Stimulated activated CD8-positive, alpha-beta memory T cell treated with anti-CD3 and anti-CD28 coated beads, Interleukin-4, amount 100 ng/mL, for 48 hours (primary cell): ENCODE measurements around the gene CLSTN2.

ENCODE experiments used
- DNase-seq: peaks from one replicate; pipeline ENCODE4 v3.0.0-alpha.2; 2020

Gene CLSTN2

DNA sequence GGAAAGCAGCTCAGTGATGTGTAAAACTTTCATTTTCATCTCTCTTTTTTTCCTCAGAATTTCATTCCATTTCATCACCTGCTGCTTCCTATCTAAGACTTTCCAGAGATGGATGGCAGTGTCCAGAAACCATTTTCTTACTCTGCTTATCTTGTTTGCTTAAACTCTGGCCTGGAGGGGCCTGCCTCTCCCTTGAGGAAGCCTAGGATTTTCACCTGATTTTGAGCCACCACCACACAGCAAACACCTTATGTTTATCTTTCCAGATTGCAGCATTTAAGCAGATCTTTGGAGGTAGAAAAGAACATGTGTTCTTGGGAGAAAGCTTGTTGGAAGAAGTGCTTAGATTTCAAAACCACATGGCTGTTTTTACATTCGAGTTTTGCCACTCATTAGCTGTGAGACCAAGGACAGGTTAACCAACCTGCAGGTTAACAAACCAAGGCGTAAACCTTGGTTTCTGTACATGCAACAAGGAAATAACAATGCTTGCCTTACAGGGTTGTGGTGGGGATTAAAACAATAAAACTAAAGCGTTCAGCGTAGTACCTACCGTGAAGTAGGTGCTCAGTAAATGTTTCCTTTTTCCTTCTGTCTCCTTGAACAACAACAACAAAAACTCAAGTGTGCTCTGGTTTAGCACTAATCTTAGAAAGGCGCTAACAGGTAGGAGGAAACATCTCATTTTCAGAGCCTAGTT lies 120.3 kb downstream of the CLSTN2 start:
- DNase-seq: no peak

DNA sequence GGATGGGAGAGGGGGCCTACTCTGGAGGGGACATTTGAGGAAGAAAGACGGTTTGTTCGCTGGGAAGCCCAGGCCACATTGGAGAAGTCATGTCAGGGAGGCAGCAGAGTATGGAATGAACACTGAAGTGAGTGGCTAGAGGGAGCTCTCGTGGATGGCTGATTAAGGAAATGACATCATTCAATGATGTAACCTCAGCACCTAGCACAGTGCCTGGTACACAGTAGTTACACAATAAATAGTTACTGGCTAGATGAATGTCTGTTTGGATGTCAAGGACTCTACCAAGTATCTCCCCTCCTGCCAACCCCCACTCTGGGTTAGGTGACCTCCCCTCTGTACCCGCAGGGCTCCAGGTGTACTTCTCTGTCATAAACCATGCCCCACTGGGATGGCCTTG lies 121.1 kb downstream of the CLSTN2 start:
- DNase-seq: no peak

DNA sequence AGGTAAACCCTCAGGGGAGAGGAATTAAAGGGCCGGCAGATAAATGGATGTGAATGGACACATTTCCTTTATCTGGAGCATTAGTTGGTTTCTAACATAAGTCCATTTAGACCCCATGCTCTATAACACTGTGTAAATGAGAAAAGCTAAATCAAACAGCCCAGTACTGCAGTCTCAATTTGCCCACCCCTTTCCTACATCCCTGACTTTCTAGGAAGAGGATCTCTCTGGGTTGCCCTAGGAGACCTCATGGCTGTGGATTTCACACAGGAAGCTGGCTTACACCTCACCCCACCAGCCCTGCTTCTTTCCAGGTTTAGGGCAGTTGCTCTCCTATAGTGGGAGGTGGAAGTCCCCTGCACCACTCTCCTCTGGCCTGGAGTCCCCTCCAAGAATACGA lies 126.2 kb downstream of the CLSTN2 start:
- no peak for DNase-seq

DNA sequence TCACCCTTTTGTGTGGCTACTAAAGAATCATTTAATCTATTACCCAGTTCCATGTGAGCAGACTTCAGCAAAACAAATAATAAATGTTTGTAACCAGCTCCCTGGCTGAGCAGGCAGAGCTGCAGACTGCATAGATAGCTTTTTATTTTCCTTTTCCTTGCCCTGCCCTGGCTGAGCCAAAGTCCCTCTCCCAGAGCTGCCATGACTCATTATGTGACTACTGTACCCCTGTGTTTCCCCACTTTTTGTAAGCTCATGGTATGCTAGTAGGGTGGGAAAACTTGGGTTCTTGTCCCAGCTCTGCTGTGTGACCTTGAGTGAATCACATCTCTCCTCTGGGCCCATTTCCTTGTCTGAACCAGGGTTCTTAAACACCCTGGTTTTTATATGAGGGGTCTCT lies 127.5 kb downstream of the CLSTN2 start:
- DNase-seq: no peak

DNA sequence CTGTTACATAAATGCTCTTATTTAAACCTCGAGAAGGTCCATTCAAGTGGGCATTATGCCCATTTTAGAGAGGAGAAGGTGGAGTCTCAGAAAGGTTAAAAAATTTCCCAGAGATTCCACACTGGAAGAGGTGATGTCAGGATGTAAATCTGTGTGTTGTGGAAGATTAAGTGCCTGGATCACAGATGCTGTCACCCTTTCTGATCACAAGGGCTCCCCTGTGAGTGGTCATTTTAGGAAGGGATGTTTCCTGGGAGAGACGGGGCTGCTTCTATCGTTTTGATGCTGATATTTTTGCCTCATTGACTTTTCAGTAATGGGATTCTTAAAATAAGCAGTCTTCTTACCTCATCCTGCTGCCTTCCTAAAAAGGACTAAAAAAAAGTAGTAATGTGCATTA lies 132.5 kb downstream of the CLSTN2 start:
- DNase-seq: no peak

DNA sequence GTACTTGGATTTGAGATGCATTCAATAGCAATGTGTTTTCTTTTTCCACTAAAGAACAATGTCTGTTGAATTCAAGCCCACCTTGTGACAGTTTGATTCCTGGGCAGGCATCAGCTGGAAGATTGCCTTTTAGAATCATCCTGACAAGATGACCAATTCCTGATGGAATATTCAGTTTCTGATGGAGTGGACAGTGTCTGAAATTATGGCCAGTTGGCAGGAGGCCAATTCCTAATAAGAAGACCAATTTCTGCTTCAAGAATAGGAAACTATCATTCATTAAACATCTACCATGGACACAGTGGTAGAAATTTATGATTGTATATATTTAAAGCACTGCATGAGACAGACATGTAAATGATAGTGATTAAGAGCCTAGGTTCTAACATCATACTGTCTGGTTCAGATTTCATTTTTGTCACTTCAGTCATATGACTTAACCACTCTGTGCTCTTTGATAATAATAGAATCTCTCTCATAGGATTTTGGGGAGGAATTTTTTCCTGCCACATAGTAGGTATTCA lies 133.6 kb downstream of the CLSTN2 start:
- no peak for DNase-seq

DNA sequence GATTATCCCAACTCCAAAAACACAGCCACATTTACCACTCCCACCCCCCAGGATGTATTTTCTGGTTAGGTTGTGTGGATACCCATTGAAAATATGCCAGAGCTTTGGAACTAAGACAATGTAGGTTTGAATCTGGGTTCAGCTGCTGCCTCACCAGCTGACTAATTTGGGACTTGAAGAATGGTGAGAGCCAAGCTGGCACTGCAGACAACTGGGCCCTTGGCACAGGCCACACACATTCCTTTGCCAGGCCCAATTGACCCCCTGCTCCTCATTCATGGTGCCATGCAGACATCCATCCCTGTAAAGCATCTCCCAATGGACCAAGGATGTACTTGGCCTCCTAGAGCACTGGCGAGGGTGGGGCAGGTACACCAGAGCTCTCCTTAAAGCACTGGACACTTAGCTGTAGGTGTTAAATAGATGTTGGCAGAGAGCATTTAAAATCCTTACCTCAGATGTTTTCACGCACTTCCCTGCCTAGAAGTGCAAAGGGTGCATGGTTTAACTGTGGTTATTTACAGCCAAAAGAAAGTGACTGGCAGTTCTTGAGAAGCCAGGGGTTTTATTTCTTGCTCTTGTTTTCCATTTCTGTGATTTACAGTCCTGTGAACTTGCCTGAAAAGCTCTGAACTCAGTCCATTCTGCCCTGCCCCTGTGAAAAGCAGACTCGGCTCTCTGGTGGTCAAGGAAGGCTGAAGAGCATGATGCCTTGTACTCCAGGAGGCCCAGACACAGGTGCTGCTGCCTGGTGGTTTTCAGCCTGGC lies 138.5 kb downstream of the CLSTN2 start:
- no peak for DNase-seq

DNA sequence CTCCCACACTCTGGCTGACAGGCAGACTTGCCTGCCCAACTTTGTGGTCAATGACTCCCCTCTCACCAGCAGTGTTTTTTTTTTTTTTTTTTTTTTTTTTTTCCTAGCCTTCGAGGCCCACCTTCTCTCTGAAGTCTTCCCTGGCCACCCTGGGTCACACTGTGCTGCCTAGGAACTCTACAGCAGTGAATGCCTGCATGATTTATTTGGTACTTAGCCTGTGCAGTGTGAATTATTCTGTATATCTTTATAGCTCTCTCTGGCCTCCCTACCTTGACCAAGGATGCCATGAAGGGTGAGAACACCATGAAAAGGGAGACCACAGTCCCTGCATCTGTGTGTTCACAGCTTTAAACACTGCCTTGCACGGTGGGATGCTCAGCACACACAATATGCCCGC lies 141.6 kb downstream of the CLSTN2 start:
- no peak for DNase-seq

DNA sequence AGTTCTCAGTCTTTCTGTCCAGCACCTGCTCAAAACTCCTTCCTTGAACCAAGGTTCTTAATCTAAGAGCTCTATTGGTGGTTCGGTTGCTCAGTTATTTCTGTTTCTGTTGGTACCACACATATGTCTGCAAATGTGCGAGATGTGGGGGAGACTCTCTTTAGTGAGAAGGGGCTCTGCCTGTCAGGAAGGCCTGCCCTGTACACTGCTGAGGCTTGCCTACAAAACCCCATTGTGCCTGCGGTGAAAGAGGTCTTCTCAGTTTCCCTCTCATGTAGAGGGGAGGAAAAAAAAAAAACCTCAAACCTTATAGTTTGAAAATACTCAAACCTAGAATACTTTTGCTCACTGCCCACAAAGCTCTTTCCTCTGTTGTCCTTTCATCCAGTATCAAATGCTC lies 142.4 kb downstream of the CLSTN2 start:
- no peak for DNase-seq

DNA sequence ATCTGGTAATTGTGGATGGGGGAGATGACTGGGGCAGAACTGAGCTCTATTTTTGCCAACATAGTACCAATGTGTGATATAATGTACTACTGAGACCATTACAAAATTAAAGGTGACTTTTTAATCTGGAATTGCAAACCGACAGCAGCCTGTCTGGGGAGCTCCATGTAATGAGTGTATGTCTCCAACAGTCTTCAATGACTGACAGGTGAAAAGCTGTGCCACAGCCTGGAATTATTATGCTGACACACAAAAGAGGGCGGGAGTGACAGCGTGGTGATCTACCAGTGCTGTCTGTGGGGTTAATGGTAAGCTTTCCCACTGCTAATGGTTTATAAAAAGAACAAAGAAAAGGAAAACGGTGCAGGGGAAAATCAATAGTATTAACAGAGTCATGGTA lies 143.4 kb downstream of the CLSTN2 start:
- no peak for DNase-seq

DNA sequence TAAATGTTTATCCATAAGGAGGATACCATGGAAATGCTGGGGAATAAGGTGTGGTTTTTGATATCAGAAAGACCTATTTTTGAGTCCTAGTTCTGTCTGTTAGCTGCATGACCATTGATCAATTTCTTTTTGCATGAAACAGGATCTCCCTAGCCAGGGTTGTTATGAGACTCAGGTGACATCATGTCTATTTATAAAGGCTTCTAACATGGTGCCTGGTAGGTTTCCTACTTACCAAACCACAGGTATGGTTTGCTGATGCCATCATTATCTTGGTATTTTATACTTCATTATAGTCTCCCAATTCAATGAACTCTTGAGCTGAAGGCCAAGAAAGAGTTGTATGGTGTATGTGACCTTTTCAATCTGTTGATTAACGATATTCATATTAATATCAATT lies 144.0 kb downstream of the CLSTN2 start:
- no peak for DNase-seq

DNA sequence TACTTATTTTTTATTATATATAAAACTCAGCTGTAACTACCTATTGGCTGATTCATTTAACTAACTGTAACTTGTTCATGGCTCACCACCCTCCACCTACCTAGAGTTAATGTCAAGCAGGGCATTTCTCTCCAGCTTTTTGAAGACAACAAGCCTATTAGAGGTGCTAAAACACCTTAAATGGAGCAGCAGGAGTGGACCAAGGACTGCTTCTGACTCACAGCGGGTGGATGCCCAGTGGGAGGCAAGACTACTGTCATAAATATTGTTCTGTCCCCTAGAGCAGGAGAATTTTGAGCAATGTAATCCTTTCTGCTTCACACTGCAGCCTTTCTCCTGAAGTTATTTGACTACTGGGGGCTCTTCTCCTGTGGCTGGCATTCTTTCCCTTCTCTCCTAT lies 146.9 kb downstream of the CLSTN2 start:
- no peak for DNase-seq

DNA sequence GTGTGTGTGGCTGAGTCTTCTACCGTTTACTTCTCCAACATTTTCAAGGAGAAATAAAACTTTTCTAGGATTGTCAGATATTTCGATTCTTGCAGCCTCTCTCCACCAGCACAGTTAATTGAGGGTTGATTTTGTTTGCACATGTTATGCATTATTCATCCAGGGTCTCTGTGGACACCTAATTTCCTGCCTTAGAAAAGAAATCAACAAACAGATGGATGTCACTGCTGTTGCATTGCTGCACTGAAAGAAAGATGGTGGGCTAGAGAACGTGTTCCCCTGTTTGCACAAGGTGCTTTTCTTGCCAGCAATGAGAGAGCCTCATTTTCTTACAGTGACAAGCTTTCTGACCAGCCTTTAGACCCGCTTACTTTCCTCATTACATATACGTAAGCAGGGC lies 150.0 kb downstream of the CLSTN2 start:
- DNase-seq: no peak

DNA sequence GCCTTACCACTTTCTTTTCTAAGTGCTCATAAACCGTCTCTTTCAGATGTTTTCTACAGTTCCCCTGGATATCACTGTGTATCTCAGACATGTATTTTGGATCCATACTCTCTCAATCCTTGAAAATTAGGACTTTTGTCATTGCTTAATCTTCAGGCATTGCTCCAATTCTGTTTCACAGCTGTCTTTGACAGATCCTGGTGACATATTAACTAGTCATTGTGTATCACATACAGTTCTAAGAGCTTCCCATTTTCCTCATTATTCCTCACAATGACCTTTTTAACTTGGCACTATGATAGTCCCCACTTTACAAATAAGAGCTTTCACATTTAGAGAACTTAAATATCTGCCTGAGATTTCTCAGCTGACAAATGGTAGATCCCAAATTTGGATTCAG lies 151.7 kb downstream of the CLSTN2 start:
- no peak for DNase-seq

DNA sequence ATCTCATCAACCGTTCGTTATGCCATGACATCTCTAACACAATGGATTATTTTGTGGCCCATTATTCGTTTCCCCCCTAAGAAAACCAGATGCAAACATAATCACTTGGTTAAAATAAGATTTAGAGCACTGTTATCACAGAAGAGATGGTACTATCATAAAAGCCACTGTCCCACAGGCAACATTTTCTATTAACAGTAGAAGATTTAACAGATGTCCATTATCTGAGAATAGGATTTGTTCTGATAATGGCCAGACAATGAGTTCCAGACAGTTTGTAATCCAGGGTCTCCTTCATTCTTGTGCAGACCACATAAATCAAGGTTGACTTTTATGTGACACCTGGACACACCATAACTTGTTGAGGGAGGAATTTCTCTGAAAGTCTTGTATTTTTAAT lies 153.1 kb downstream of the CLSTN2 start:
- no peak for DNase-seq

DNA sequence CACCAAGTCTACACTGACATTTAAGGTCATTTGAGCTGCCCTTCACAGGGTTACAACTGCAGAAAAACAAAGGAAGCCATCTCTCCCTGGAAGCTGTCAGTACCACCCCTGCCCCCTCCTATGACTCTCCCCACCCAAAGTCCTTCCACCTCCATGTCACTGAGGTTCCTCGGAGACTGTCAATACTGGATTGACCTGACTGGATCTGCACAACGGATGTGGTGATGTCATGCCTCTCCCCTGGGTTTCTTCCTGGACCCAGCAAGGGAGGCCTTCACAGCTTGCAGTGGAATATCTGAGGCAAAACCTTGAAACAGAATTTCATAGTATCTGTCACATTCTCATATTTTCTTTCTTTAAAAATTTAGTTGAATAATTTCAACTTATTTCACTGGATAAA lies 153.5 kb downstream of the CLSTN2 start:
- no peak for DNase-seq

DNA sequence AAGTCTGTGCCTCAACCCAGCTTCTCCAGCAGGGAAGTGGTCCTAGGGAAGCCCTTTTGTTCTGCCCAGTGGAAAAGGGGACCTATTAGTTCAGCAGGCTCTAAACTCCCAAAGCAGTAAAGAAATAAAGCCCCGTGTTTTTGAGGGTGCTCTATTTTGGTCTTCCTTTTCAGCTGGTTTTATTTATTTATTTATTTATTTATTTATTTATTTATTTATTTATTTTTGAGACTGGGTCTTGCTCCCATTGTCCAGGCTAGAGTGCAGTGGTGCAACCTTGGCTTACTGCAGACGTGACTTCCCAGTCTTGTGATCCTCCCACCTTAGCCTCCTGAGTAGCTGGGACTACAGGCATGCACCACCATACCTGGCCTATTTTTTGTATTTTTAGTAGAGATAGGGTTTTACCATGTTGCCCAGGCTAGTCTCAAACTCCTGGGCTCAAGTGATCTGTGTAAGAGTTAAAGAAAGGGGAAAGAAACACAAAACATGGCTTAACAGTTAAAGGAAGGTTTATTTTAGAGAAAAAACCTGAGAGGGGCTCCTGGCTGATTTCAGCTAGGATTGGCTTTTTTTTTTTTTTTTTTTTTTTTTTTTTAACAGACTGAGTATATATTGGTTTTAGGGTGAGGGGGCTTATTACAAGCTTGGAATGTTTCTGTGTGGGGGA lies 154.6 kb downstream of the CLSTN2 start:
- DNase-seq: no peak

DNA sequence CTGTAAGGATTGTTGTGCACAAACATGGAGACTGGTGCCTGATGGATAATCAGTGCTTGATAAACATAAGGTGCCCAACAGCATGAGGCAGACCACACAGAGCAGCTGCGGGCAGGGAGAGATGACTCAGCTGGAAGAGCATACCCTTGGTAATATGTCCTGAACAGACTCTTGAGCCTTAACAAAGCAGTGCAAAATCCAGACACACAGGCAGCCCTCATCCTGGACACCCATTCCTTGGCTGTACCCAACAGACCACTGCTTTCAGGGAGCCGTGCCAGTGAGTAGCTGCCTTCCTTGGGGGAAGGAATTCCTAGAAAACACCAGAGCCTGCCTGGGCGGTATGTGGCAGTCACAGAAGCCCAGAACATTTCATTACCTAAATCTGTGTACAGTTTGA lies 156.2 kb downstream of the CLSTN2 start:
- DNase-seq: no peak

DNA sequence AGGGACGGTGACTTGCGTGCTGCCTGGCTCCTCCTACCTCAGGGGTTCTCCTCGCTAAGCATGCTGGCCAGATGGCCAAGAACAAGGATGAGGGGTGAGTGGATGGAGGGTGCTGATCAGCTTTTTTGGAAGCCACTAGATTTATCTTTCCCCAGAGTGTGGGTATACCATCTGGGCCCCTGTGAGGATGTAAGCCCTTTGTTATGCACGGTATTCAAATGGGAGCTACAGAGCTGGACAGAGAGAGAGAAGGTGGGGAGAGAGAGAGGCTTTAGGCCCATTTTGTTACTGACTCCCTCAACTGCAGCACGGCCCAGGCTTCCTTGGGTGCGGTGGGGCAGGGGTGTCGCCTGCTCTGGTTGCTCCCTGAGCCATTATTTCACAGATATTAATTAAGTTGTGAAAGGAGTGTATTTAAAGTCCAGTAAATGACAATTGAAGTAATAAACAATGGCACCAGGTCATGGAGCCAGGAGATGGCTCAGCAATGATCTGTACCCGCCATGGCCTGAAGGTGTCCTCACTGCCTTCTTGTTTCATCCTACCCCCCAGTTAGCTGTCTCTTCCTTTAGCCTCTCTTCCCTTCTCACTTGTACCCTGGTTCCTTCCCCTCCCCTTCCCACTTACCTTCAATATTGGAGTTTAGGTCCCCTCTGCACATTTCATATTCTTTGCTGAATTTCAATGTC lies 158.0 kb downstream of the CLSTN2 start:
- DNase-seq: no peak

DNA sequence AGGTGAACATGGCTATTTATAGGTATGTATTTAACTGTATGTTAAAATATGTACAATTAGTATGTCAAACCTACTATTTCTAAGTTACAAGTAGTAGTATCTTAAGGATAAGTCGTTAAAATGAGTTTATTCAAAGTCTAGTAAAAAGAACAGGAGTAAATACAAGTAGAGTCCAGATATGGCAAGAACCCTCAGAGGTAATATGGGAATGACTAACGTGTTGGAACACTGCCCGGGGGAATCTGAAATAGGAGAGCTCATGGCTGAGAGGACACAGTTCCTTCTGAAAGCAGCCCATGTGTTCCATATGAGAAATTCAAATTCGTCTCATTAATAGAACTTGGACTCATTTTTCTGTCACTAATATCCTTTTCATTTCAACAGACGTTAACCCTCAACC lies 158.8 kb downstream of the CLSTN2 start:
- no peak for DNase-seq

DNA sequence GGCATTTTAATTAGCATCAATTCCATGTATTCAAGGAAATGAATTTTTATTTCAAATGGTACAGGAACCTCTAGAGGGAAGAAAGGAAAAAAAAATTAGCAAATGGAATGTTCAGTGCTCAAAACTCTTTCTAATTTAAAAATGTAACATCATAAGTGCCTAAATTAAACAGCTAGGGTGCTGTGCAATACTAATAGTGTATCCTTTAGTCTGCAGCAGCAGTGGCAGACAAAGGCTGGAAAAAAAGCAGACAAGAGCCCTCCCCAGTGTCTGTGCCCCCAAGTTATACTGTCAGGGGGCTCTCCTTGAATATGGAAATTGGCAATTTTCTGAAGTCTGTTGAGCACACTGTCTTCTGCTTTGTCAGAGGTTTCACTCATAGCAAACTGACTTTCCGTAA lies 159.5 kb downstream of the CLSTN2 start:
- DNase-seq: no peak

DNA sequence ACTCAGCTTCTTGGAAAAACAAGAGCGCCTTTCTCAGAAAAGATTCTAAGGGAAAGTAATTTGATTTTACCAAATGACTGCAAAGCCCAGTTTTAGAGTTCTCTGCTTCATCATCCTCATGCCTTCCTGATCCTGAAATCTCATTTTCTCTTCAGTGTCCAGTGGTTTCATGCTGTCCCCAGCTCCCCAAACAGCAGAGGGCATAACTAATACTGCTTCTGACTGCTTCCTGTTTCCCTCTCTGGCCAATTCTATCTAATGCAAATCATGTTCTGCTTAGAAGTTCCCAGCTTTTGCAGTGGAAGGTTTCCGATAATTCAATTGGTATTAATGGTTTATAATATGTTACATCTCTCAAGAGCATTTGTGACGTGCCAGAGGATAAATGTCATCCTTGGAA lies 161.1 kb downstream of the CLSTN2 start:
- no peak for DNase-seq

DNA sequence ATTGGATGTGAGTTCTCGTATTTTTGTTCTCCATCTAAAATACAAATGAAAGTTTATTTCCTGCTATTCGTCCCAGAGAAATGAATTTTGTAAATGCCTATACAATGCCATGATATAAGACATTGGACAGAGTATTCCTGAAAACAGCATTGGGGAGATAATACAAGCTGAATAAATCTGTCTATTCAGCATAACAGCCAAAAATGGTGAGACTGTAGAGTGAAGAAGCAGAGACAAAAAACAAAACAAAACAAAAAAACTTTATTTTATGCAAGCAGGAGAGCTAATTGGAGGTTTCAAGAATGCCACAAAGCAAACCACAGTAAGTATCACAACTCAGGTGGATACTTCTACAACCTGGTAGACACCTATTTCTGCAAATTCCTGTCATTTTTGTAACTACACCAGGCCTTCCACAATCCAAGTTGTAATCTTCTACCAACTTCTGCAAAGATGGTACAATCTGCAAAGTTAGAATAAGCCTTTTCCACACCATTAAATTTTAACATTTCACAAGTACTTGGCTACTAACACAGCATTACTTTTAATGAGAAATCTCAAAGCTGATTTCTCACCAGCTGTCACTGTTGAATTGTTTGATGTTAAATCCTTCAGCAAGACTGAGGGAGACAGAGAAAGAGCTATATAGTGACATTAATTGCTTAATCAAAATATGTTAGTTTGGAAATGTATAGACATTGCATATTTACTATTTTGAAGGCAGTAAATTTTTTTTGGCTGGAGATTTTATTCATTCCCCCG lies 163.1 kb downstream of the CLSTN2 start:
- DNase-seq: no peak
